ENCODE measurements around the gene RTEL1.

DNA sequence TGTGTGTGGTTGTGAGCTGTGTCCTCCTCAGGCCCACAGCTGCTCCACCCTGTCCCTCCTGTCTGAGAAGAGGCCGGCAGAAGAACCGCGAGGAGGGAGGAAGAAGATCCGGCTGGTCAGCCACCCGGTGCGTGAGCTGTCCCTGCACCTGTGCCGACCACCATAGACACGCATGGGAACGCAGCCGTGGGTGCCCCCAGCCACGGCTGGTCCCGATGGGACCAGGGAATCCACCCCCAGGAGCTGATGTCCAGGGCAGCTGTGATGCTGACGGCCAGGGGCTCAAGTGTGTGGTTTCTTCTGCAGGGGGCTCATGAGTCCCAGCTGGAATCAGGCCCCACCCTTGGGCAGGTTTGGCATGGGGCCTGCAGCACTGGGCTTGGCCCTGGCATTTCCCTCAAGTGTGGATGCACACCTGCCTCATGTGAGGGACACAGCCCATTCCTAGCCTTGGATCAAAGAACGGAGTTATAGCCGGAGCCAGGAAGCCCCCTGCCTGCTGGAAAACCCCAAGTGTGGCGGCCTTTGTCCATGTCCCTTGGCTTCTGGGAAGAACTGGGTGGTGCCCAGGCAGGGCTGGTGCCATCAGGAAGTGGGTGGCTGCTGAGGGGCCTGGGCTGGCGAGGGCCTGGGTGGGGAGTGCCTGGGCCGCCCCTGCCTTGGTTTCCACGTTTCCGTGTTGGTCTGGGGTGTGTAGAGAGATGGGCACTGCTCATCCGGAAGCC, 33.8 kb downstream of the RTEL1 start:
- TF ChIP-seq, protein P1, sequence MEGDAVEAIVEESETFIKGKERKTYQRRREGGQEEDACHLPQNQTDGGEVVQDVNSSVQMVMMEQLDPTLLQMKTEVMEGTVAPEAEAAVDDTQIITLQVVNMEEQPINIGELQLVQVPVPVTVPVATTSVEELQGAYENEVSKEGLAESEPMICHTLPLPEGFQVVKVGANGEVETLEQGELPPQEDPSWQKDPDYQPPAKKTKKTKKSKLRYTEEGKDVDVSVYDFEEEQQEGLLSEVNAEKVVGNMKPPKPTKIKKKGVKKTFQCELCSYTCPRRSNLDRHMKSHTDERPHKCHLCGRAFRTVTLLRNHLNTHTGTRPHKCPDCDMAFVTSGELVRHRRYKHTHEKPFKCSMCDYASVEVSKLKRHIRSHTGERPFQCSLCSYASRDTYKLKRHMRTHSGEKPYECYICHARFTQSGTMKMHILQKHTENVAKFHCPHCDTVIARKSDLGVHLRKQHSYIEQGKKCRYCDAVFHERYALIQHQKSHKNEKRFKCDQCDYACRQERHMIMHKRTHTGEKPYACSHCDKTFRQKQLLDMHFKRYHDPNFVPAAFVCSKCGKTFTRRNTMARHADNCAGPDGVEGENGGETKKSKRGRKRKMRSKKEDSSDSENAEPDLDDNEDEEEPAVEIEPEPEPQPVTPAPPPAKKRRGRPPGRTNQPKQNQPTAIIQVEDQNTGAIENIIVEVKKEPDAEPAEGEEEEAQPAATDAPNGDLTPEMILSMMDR (IDR thresholded peaks at IDR 0.05; ENCODE audit: low read length), result no peak
- TF ChIP-seq EZH2phosphoT487 (IDR thresholded peaks at IDR 0.05; ENCODE audit: low read length), result no peak

Data from MM.1S (cell line).